Colonic mucosa (tissue), 4 donors: ENCODE results near the gene TES. TPM values are rescaled to one million over a fixed set of nuclear protein-coding genes. Genes with fewer than 3 reads are reported as not detected.

Experiments
- DNase-seq: peaks from one replicate; pipeline ENCODE4 v3.0.0-alpha.2; 2020
- H3K27ac ChIP-seq: fragments of 200-600 bp; one replicate; pipeline ENCODE4 v1.8.0; 2021
- H3K27me3 ChIP-seq: fragments of 200-600 bp; one replicate; pipeline ENCODE4 v1.8.0; 2021
- H3K36me3 ChIP-seq: fragments of 200-600 bp; one replicate; pipeline ENCODE4 v1.8.0; 2021
- H3K4me1 ChIP-seq: fragments of 200-600 bp; one replicate; pipeline ENCODE4 v1.8.0; 2021; ENCODE audit warnings: mild to moderate bottlenecking
- H3K4me3 ChIP-seq: fragments of 200-600 bp; one replicate; pipeline ENCODE4 v1.8.0; 2021
- H3K9ac ChIP-seq, 2 donors: one replicate each; pipeline ENCODE4 v1.7.0; 2013; ENCODE audit warnings: control low read depth in 2 of 2, low read depth in 2 of 2, low read length in 2 of 2
- H3K9me3 ChIP-seq: fragments of 200-600 bp; one replicate; pipeline ENCODE4 v1.8.0; 2021
- intact Hi-C: fragments of 100-400 bp; cut with DNase I; formaldehyde crosslinking; loops from one replicate; pipeline ENCODE4 v1.14.1; 2022
- total RNA-seq, 2 donors: library from RNA; stranded (reverse); fragmentation: NEBNext Ultra II Directional in 1 of 2; extraction: Animal tissue kit (Norgen Biotek cat#: 25700) in 1 of 2; gene quantifications; one replicate each; pipeline ENCODE4 v1.2.1, GENCODE V29; 2021
- TF ChIP-seq, protein P1 (sequence below): fragments of 200-600 bp; IDR thresholded peaks from one replicate; pipeline ENCODE4 v1.8.0; 2022; ENCODE audit warnings: antibody characterized with exemption, mild to moderate bottlenecking
- donor health status: healthy.
- donor health status: DM: no; HTN: no; CAD: no.
- donor health status: DM: no; HTN: no; CAD: no.

The TES gene
- total RNA-seq, 2 donors from 2014 or later, result 75.1 to 142 TPM

DNA sequence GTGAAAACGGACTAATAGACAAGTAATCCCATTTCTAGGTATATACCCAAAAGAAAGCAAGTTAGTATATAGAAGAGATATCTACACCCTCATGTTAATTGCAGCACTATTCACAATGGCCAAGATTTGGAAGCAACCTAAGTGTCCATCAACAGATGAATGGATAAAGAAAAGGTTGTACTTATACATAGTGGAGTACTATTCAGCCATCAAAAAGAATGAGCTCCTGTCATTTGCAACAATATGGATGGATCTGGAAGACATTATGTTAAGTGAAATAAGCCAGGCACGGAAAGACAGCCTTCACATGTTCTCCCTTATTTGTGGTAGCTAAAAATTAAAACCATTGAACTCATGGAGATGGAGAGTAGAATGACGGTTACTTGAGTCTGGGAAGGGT lies 88.2 kb downstream of the TES start:
- H3K27me3 ChIP-seq, result no peaks in the 10 kb centered on the region
- no peak overlapping the region for H3K4me3 ChIP-seq
- no peaks in the 10 kb centered on the region for H3K4me1 ChIP-seq
- no peak overlapping the region for H3K27ac ChIP-seq
- intact Hi-C loops, result no loop called here
- no peak overlapping the region for H3K9ac ChIP-seq
- no peaks in the 10 kb centered on the region for H3K36me3 ChIP-seq
- H3K9me3 ChIP-seq, result no peaks in the 10 kb centered on the region
- DNase-seq, result no peak
- TF ChIP-seq, protein P1, sequence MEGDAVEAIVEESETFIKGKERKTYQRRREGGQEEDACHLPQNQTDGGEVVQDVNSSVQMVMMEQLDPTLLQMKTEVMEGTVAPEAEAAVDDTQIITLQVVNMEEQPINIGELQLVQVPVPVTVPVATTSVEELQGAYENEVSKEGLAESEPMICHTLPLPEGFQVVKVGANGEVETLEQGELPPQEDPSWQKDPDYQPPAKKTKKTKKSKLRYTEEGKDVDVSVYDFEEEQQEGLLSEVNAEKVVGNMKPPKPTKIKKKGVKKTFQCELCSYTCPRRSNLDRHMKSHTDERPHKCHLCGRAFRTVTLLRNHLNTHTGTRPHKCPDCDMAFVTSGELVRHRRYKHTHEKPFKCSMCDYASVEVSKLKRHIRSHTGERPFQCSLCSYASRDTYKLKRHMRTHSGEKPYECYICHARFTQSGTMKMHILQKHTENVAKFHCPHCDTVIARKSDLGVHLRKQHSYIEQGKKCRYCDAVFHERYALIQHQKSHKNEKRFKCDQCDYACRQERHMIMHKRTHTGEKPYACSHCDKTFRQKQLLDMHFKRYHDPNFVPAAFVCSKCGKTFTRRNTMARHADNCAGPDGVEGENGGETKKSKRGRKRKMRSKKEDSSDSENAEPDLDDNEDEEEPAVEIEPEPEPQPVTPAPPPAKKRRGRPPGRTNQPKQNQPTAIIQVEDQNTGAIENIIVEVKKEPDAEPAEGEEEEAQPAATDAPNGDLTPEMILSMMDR, result no peak

DNA sequence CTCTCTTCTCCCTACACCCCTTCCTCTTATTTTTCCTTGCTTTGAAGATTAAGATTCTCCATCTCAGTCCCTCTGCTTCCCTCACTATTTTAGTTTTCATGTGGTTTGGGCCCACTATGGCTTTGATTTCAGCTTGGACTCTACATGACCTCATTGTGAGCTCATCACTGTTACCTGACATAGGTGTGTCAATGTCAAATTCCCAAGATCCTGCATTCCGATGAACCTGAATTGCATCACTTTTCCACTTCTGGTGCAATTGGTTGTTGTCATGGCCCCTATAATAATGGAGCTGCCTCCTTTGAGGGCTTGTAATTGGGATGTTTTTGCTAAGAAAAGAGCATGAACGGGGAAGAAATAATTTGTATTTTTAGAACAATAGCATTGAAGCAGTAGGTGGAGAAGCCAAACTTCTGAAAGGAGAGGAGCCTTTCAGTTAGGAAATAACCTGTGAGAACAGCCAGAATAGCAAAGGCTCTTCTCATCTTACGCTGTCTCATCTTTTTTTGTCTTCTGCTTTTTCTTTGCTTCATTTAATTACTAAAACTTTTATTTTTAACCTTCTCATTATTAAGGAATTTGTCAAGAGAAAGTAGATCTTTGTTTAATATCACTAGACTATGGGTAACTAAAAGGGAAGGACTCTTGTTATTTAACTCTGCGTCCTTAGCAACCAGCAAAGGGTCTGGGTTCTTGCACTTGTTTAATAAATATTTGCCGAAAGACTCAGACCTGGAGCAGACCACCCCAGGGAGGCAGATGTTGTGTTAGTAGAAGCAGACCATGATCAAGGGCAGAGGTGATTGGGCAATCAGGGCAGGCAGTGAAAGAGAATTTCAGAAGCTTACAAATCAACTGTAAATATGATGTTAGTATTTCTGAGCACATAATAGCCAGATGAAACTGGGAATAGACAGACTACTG lies 95.4 kb downstream of the TES start:
- no peaks in the 10 kb centered on the region for H3K9me3 ChIP-seq
- no peak overlapping the region for H3K4me3 ChIP-seq
- no peaks in the 10 kb centered on the region for H3K27me3 ChIP-seq
- no peak for DNase-seq
- H3K9ac ChIP-seq, result no peak overlapping the region
- intact Hi-C loops, result no loop called here
- no peaks in the 10 kb centered on the region for H3K36me3 ChIP-seq
- TF ChIP-seq, protein P1, result no peak
- H3K27ac ChIP-seq, result no peak overlapping the region
- no peaks in the 10 kb centered on the region for H3K4me1 ChIP-seq

DNA sequence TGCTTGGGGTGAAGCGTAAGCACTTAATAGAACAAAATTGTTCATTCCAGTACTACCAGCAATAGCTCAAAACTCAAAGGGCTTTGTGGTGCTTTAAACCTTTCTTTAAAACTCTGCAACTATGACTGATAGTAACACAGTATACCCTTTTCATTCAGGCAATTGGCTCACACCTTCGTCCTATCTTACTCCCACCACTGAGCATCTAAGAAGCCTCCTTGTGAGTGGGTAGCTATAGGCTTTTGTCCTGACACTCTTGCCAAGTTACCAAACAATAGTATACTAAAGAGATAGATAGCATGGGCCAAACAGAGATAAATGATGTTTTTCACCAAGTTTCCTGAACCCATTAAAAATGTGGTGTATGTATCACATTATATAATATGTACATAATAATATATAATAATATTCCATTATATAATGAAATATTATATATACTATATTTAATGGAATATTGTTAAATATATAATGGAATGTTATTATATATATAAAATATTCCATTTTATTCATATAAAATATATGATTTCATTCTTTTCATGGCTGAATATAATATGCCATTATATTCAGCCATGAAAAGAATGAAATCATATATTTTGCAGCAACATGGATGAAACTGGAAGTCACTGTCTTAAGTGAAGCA lies 96.2 kb downstream of the TES start:
- no peaks in the 10 kb centered on the region for H3K4me1 ChIP-seq
- H3K4me3 ChIP-seq, result no peak overlapping the region
- no peaks in the 10 kb centered on the region for H3K9me3 ChIP-seq
- TF ChIP-seq, protein P1, result no peak
- H3K27ac ChIP-seq, result no peak overlapping the region
- no peaks in the 10 kb centered on the region for H3K36me3 ChIP-seq
- no peak for DNase-seq
- intact Hi-C loops, result no loop called here
- no peak overlapping the region for H3K9ac ChIP-seq
- H3K27me3 ChIP-seq, result no peaks in the 10 kb centered on the region

DNA sequence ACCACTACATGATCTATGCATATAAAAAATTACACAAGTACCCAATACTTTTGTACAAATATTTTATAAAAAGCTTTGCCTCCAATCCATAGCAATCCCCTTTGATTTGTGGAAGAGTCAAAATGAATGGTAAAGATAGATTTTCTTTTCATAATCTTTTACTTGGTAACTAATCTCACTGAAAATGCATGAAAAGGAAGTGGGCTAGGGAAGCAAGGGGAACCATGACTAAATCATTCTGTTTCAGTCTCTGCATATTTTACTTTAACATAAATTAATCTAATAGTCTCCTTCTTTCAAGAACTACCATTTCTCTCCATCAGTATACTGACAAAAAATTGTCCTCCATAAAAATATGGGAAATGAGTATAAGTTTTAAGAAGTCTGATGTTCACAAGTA lies 96.9 kb downstream of the TES start:
- intact Hi-C loops, result no loop called here
- no peak overlapping the region for H3K4me3 ChIP-seq
- H3K27me3 ChIP-seq, result no peaks in the 10 kb centered on the region
- no peaks in the 10 kb centered on the region for H3K4me1 ChIP-seq
- H3K9ac ChIP-seq, result no peak overlapping the region
- DNase-seq, result no peak
- H3K27ac ChIP-seq, result no peak overlapping the region
- no peaks in the 10 kb centered on the region for H3K9me3 ChIP-seq
- TF ChIP-seq, protein P1, result no peak
- no peaks in the 10 kb centered on the region for H3K36me3 ChIP-seq

Other genes starting within 250 kb of the TES start
- 1 to 10 TPM in 1 of 2 donors, under 1 TPM in 1; 0.69 to 2.9 TPM for gene TFEC, start 179.8 kb upstream of the TES start, total RNA-seq